Upper lobe of left lung (tissue), 6 donors: ENCODE measurements around the gene NLRP4. TPM values are rescaled to one million over a fixed set of nuclear protein-coding genes. Genes with fewer than 3 reads are reported as not detected.

Source experiments
- ATAC-seq, 2 donors: fragments of 200-7000 bp; cut with Tn5 transposase; one replicate each; pipeline ENCODE4 v1.9.1; 2022; ENCODE audit warnings: mild to moderate bottlenecking in 2 of 2, moderate library complexity in 2 of 2; ENCODE audit not compliant: low FRiP score in 2 of 2
- DNase-seq, 2 donors: peaks; one replicate each; pipeline ENCODE4 v3.0.0-alpha.2; 2019 to 2020
- H3K27ac ChIP-seq, 4 donors: fragments of 200-600 bp; sonication (generic); one replicate each; pipeline ENCODE4 v1.5.1; 2016 to 2019
- H3K27me3 ChIP-seq, 4 donors: fragments of 200-600 bp; sonication (generic); one replicate each; pipeline ENCODE4 v1.5.1; 2017 to 2019
- H3K36me3 ChIP-seq, 4 donors: fragments of 200-600 bp; sonication (generic); one replicate each; pipeline ENCODE4 v1.5.1; 2016 to 2019
- H3K4me1 ChIP-seq, 4 donors: fragments of 200-600 bp; sonication (generic); one replicate each; pipeline ENCODE4 v1.5.1; 2018 to 2019
- H3K4me3 ChIP-seq, 4 donors: fragments of 200-600 bp; sonication (generic); one replicate each; pipeline ENCODE4 v1.5.1; 2017 to 2019; ENCODE audit warnings: mild to moderate bottlenecking in 2 of 4, moderate library complexity in 1 of 4
- H3K9me3 ChIP-seq, 4 donors: fragments of 200-600 bp; sonication (generic); one replicate each; pipeline ENCODE4 v1.5.1; 2018 to 2019
- CTCF ChIP-seq, 6 experiments: fragments of 450-650 bp in 4 of 6; fragments of 200-600 bp in 2 of 6; sonication (generic) in 2 of 6; IDR thresholded peaks; one replicate each; pipeline ENCODE4 v1.5.1; 2016 to 2019; ENCODE audit warnings: antibody characterized with exemption in 6 of 6
- EP300 ChIP-seq, 4 donors: sonication (generic); formaldehyde crosslinking; IDR thresholded peaks; one replicate each; pipeline ENCODE4 v1.5.1; 2017; ENCODE audit warnings: antibody characterized with exemption in 4 of 4, control low read depth in 2 of 4
- POLR2A ChIP-seq, 4 donors: fragments of 450-650 bp; IDR thresholded peaks; one replicate each; pipeline ENCODE4 v1.5.1; 2016 to 2017; ENCODE audit warnings: antibody characterized with exemption in 4 of 4, mild to moderate bottlenecking in 2 of 4
- POLR2AphosphoS5 ChIP-seq, 2 donors: sonication (generic); formaldehyde crosslinking; IDR thresholded peaks; one replicate each; pipeline ENCODE4 v1.5.1; 2017; ENCODE audit warnings: antibody characterized with exemption in 2 of 2
- WGBS, 2 donors: methylation state at CpG; one replicate each; pipeline ENCODE4 v1.1.5; 2017 to 2018; 5-methylcytosine and 5-hydroxymethylcytosine counted together
- total RNA-seq, 6 donors: library from RNA; depleted of rRNA in 4 of 6; stranded (reverse); fragments of >200 nt in 4 of 6; gene quantifications; one replicate each; pipeline versions ENCODE4 v1.1.0 to v1.2.1, GENCODE V29; 2016 to 2021
- donor health status: DM: no; HTN: no; CAD: no; lungs with moderate emphysema.
- donor health status: DM: no; HTN: yes; CAD: no; lungs with severe emphysema.

Gene NLRP4
- total RNA-seq, 6 donors from 2014 or later, result not detected

- ATAC-seq (no peak), DNase-seq (no peak)
- Histone ChIP-seq H3K27me3 (no peaks in the 10 kb centered on the region), H3K27ac (no peak overlapping the region), H3K4me1 (no peaks in the 10 kb centered on the region), H3K36me3 (no peaks in the 10 kb centered on the region), H3K4me3 (no peak overlapping the region), H3K9me3 (no peaks in the 10 kb centered on the region)
- TF ChIP-seq CTCF (IDR thresholded peaks at IDR 0.05) (no peak), EP300 (IDR thresholded peaks at IDR 0.05) (no peak), POLR2AphosphoS5 (IDR thresholded peaks at IDR 0.05) (no peak), POLR2A (IDR thresholded peaks at IDR 0.05) (no peak)
- WGBS, 2 donors, result 54 to 59% methylated on average over 3 of the region's 3 CpGs
These were observed 30.2 kb downstream of the NLRP4 start for GRCh38 chr19:55866521-55866920.

GRCh38 chr19:55867101-55867500 lies 30.8 kb downstream of the NLRP4 start:
- H3K27ac ChIP-seq, result no peak overlapping the region
- H3K4me1 ChIP-seq, result no peaks in the 10 kb centered on the region
- no peaks in the 10 kb centered on the region for H3K27me3 ChIP-seq
- DNase-seq, result no peak
- H3K9me3 ChIP-seq, result no peaks in the 10 kb centered on the region
- ATAC-seq, result no peak
- H3K4me3 ChIP-seq, result no peak overlapping the region
- no peaks in the 10 kb centered on the region for H3K36me3 ChIP-seq
- 78 to 80% methylated on average over 1 to 7 of the region's 7 CpGs for WGBS, 2 donors
- TF ChIP-seq POLR2A (IDR thresholded peaks at IDR 0.05), result no peak
- no peak for TF ChIP-seq EP300 (IDR thresholded peaks at IDR 0.05)
- TF ChIP-seq CTCF (IDR thresholded peaks at IDR 0.05), result no peak
- no peak for TF ChIP-seq POLR2AphosphoS5 (IDR thresholded peaks at IDR 0.05)

- WGBS, 2 donors, result 85 to 86% methylated on average over 11 of the region's 11 CpGs
- DNase-seq (no peak), ATAC-seq (no peak)
- Histone ChIP-seq H3K36me3 (no peaks in the 10 kb centered on the region), H3K4me1 (no peaks in the 10 kb centered on the region), H3K27ac (no peak overlapping the region), H3K27me3 (no peaks in the 10 kb centered on the region), H3K4me3 (no peak overlapping the region), H3K9me3 (peaks cover 0 to 3% (median 0%) of the 10 kb centered on the region in 4 donors)
- TF ChIP-seq POLR2A (IDR thresholded peaks at IDR 0.05) (no peak), EP300 (IDR thresholded peaks at IDR 0.05) (no peak), CTCF (IDR thresholded peaks at IDR 0.05) (no peak), POLR2AphosphoS5 (IDR thresholded peaks at IDR 0.05) (no peak)
These were observed 34.4 kb downstream of the NLRP4 start for GRCh38 chr19:55870736-55871135.

GRCh38 chr19:55877211-55877610 lies 40.9 kb downstream of the NLRP4 start:
- 70 to 73% methylated on average over 3 of the region's 3 CpGs for WGBS, 2 donors
- no peak for TF ChIP-seq POLR2AphosphoS5 (IDR thresholded peaks at IDR 0.05)
- TF ChIP-seq CTCF (IDR thresholded peaks at IDR 0.05), result no peak
- TF ChIP-seq EP300 (IDR thresholded peaks at IDR 0.05), result no peak
- no peak for TF ChIP-seq POLR2A (IDR thresholded peaks at IDR 0.05)
- Histone ChIP-seq H3K4me3 (no peak overlapping the region), H3K9me3 (peaks cover 0 to 12% (median 0%) of the 10 kb centered on the region in 4 donors), H3K27me3 (no peaks in the 10 kb centered on the region), H3K4me1 (no peaks in the 10 kb centered on the region), H3K36me3 (no peaks in the 10 kb centered on the region), H3K27ac (no peak overlapping the region)
- ATAC-seq (no peak), DNase-seq (no peak)

GRCh38 chr19:55882626-55883025 lies 46.3 kb downstream of the NLRP4 start:
- no peak overlapping the region for H3K27ac ChIP-seq
- no peak overlapping the region for H3K4me3 ChIP-seq
- no peak for DNase-seq
- H3K27me3 ChIP-seq, result no peaks in the 10 kb centered on the region
- 76 to 83% methylated on average over 4 of the region's 4 CpGs for WGBS, 2 donors
- no peak for ATAC-seq
- TF ChIP-seq POLR2A (IDR thresholded peaks at IDR 0.05), result no peak
- TF ChIP-seq EP300 (IDR thresholded peaks at IDR 0.05), result no peak
- no peak for TF ChIP-seq CTCF (IDR thresholded peaks at IDR 0.05)
- no peak for TF ChIP-seq POLR2AphosphoS5 (IDR thresholded peaks at IDR 0.05)
- no peaks in the 10 kb centered on the region for H3K36me3 ChIP-seq
- H3K9me3 ChIP-seq, result peaks cover 0 to 9% (median 0%) of the 10 kb centered on the region in 4 donors
- no peaks in the 10 kb centered on the region for H3K4me1 ChIP-seq
